ENCODE measurements around the gene PSTPIP2. TPM values are rescaled to one million over a fixed set of nuclear protein-coding genes. Genes with fewer than 3 reads are reported as not detected.

The PSTPIP2 gene
- total and polyA plus RNA-seq, 2 experiments from 2014 or later, result 3.8 to 6.4 TPM

DNA sequence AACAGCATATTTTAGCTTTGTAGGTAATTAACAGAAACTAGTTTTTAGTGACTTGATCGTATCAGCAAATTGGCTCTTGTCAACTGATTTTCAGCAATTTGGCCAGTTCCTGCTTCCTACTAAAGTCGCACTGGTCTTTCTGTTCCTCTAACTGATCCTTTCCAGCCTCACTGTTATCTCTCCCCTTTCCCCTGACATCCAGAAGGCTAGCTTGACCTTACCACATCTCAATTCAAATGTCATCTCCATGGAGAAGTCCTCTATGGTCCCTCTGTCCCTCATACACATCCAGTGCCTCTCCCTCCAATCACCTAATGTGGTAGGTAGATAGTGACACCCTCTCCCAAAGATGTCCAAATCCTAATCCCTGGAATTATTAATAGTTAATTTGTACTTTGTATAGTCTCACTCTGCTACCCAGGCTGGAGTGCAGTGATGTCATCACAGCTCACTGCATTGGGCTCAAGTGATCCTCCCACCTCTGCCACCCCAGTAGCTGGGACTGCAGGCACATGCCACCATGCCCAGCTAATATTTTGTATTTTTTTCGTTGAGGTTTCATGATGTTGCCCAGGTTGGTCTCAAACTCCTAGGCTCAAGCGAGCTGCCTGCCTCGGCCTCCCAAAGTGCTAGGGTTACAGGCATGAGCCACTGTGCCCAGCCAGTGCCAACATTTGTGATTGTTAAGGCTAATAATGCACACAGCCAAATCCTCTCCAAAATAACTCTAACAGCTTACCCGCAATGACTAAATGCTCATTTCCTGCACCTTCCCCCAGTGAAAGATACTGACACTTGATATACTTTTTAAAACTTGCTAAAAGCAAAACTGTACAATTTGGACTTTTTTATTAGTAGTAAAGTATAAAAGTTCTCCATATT, 16.9 kb downstream of the PSTPIP2 start:
- Histone ChIP-seq H3K9ac (no peak overlapping the region), H3K4me3 (no peak overlapping the region), H3K27ac (no peak overlapping the region), H4K20me1 (ENCODE audit: insufficient read depth) (no peaks in the 10 kb centered on the region), H2AFZ (no peak overlapping the region), H3F3A (ENCODE audit: insufficient read depth) (peaks cover 30% of the 10 kb centered on the region), H3K4me1 (ENCODE audit: insufficient read depth) (peaks cover 30% of the 10 kb centered on the region), H3K36me3 (ENCODE audit: low read depth) (no peaks in the 10 kb centered on the region), H3K79me2 (ENCODE audit: insufficient read depth) (no peaks in the 10 kb centered on the region), H3K27me3 (replicated peaks; ENCODE audit: insufficient read depth) (no peaks in the 10 kb centered on the region), H3K9me3 (ENCODE audit: low read depth) (no peaks in the 10 kb centered on the region), H3K9me2 (ENCODE audit: insufficient read depth) (no peaks in the 10 kb centered on the region), H3K4me2 (ENCODE audit: unreplicated experiment) (no peak overlapping the region)
- TF ChIP-seq EZH2 (IDR thresholded peaks at IDR 0.05; ENCODE audit: insufficient read depth, poor library complexity, severe bottlenecking) (no peak), EZH2phosphoT487 (IDR thresholded peaks at IDR 0.05; ENCODE audit: insufficient read depth, low read depth) (no peak)
- 93% methylated on average over 6 of the region's 6 CpGs for WGBS, 2 experiments (ENCODE audit: low coverage in 1 of 2, low lambda C conversion rate in 2 of 2, missing lambda C conversion rate in 2 of 2)
- in situ Hi-C loops (cut with MboI), result no loop called here
- no peak for DNase-seq

DNA sequence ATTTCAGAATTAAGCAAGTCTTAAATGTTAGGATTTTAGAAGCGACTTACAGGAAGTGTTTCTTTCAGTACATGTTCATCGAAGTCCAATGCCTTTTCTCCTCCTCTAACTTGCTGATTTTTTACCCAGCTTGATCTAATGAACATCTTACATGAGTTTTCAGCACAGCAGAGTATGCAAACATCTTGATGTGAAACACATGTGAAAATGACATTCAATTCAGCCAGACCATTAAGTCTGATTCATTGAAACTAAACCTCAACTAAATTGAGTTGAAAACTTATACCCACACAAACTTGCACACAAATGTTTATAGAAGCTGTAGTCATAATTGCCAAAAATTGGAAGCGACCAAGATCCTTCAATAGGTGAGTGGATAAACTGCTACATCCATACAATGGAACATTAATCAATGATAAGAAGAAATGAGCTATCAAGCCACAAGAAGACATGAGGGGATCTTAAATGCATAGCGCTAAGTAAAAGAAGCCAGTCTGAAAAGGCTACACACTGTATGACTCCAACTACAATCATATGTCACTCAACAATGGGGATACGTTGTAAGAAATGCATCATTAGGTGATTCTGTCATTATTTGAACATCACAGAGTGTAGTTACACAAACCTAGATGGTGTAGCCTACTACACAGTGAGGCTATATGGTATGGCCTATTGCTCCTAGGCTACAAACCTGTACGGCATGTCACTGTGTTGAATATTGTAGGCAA, 18.5 kb downstream of the PSTPIP2 start:
- H2AFZ ChIP-seq, result no peak overlapping the region
- no peaks in the 10 kb centered on the region for H3K9me3 ChIP-seq (ENCODE audit: low read depth)
- in situ Hi-C loops (cut with MboI), result no loop called here
- H4K20me1 ChIP-seq (ENCODE audit: insufficient read depth), result no peaks in the 10 kb centered on the region
- H3K27me3 ChIP-seq (replicated peaks; ENCODE audit: insufficient read depth), result no peaks in the 10 kb centered on the region
- DNase-seq, result peak; percentile 42
- no peak for TF ChIP-seq EZH2phosphoT487 (IDR thresholded peaks at IDR 0.05; ENCODE audit: insufficient read depth, low read depth)
- TF ChIP-seq EZH2 (IDR thresholded peaks at IDR 0.05; ENCODE audit: insufficient read depth, poor library complexity, severe bottlenecking), result no peak
- no peaks in the 10 kb centered on the region for H3K36me3 ChIP-seq (ENCODE audit: low read depth)
- H3F3A ChIP-seq (ENCODE audit: insufficient read depth), result peaks cover 30% of the 10 kb centered on the region
- H3K4me1 ChIP-seq (ENCODE audit: insufficient read depth), result peaks cover 30% of the 10 kb centered on the region
- H3K27ac ChIP-seq, result no peak overlapping the region
- H3K4me2 ChIP-seq (ENCODE audit: unreplicated experiment), result peak overlapping the region; percentile 22
- no peaks in the 10 kb centered on the region for H3K9me2 ChIP-seq (ENCODE audit: insufficient read depth)
- WGBS, 2 experiments (ENCODE audit: low coverage in 1 of 2, low lambda C conversion rate in 2 of 2, missing lambda C conversion rate in 2 of 2), result 55 to 58% methylated on average over 6 of the region's 6 CpGs
- H3K4me3 ChIP-seq, result no peak overlapping the region
- H3K79me2 ChIP-seq (ENCODE audit: insufficient read depth), result no peaks in the 10 kb centered on the region
- no peak overlapping the region for H3K9ac ChIP-seq

GRCh38 chr18:46051731-46052461, 20.2 kb downstream of the PSTPIP2 start:
- DNase-seq, result peak; percentile 70
- no peaks in the 10 kb centered on the region for H3K27me3 ChIP-seq (replicated peaks; ENCODE audit: insufficient read depth)
- TF ChIP-seq EZH2phosphoT487 (IDR thresholded peaks at IDR 0.05; ENCODE audit: insufficient read depth, low read depth), result no peak
- no peak for TF ChIP-seq EZH2 (IDR thresholded peaks at IDR 0.05; ENCODE audit: insufficient read depth, poor library complexity, severe bottlenecking)
- 77 to 83% methylated on average over 6 of the region's 6 CpGs for WGBS, 2 experiments (ENCODE audit: low coverage in 1 of 2, low lambda C conversion rate in 2 of 2, missing lambda C conversion rate in 2 of 2)
- peaks cover 30% of the 10 kb centered on the region for H3F3A ChIP-seq (ENCODE audit: insufficient read depth)
- H3K36me3 ChIP-seq (ENCODE audit: low read depth), result no peaks in the 10 kb centered on the region
- no peaks in the 10 kb centered on the region for H4K20me1 ChIP-seq (ENCODE audit: insufficient read depth)
- no peaks in the 10 kb centered on the region for H3K79me2 ChIP-seq (ENCODE audit: insufficient read depth)
- no peak overlapping the region for H3K9ac ChIP-seq
- H2AFZ ChIP-seq, result no peak overlapping the region
- in situ Hi-C loops (cut with MboI), result no loop called here
- H3K4me3 ChIP-seq, result no peak overlapping the region
- 0 out of 2 replicates have a peak overlapping the region, but pooled peaks have one; percentile 16 for H3K27ac ChIP-seq
- no peak overlapping the region for H3K4me2 ChIP-seq (ENCODE audit: unreplicated experiment)
- no peaks in the 10 kb centered on the region for H3K9me2 ChIP-seq (ENCODE audit: insufficient read depth)
- no peaks in the 10 kb centered on the region for H3K9me3 ChIP-seq (ENCODE audit: low read depth)
- H3K4me1 ChIP-seq (ENCODE audit: insufficient read depth), result peaks cover 30% of the 10 kb centered on the region

DNA sequence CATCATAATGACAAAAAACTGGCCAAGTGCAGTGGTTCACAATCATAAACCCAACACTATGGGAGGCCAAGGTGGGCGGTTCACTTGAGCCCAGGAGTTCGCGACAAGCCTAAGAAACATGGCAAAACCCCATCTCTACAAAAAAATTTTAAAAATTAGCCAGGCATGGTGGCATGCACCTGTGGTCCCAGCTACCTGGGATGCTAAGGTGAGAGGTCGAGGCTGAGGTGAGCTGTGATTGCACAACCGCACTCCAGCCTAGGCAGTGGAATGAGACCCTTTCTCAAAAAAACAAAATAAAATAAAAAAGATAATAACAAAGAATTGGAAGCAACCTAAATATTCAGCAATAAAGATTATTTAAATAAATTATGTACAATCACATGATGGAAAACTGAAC, 21.8 kb downstream of the PSTPIP2 start:
- DNase-seq, result no peak
- Histone ChIP-seq H3K4me2 (ENCODE audit: unreplicated experiment) (no peak overlapping the region), H3K36me3 (ENCODE audit: low read depth) (no peaks in the 10 kb centered on the region), H3K4me3 (no peak overlapping the region), H4K20me1 (ENCODE audit: insufficient read depth) (no peaks in the 10 kb centered on the region), H3K9me3 (ENCODE audit: low read depth) (no peaks in the 10 kb centered on the region), H3K9me2 (ENCODE audit: insufficient read depth) (no peaks in the 10 kb centered on the region), H2AFZ (no peak overlapping the region), H3K9ac (no peak overlapping the region), H3K27ac (no peak overlapping the region), H3K79me2 (ENCODE audit: insufficient read depth) (no peaks in the 10 kb centered on the region), H3K4me1 (ENCODE audit: insufficient read depth) (peaks cover 26% of the 10 kb centered on the region), H3K27me3 (replicated peaks; ENCODE audit: insufficient read depth) (no peaks in the 10 kb centered on the region), H3F3A (ENCODE audit: insufficient read depth) (peaks cover 30% of the 10 kb centered on the region)
- no peak for TF ChIP-seq EZH2 (IDR thresholded peaks at IDR 0.05; ENCODE audit: insufficient read depth, poor library complexity, severe bottlenecking)
- TF ChIP-seq EZH2phosphoT487 (IDR thresholded peaks at IDR 0.05; ENCODE audit: insufficient read depth, low read depth), result no peak
- 97% methylated on average over 5 of the region's 5 CpGs for WGBS, 2 experiments (ENCODE audit: low coverage in 1 of 2, low lambda C conversion rate in 2 of 2, missing lambda C conversion rate in 2 of 2)
- in situ Hi-C loops (cut with MboI), result no loop called here
